H1 (cell line): Measurements from ENCODE around the gene PKP1. TPM values are rescaled to one million over a fixed set of nuclear protein-coding genes. Genes with fewer than 3 reads are reported as not detected.

Source experiments
- CTCF ChIA-PET: fragments of 300-600 bp; sonication (Branson Sonifier 250); formaldehyde crosslinking; loops from one replicate; lab custom pipeline; 2021; ENCODE audit not compliant: partially characterized antibody; lab: Charles Lee
- POLR2A ChIA-PET: fragments of 300-600 bp; sonication (Branson Sonifier 250); formaldehyde crosslinking; loops from one replicate; lab custom pipeline; 2021; ENCODE audit warnings: inconsistent platforms; ENCODE audit not compliant: partially characterized antibody; lab: Charles Lee
- DNase-seq, 2 experiments: peaks; one replicate each; pipeline versions ENCODE4 v3.0.0 to v3.0.0-alpha.2; 2010 to 2022; ENCODE audit warnings: low spot score in 2 of 2, low read depth in 1 of 2, mixed read lengths in 1 of 2
- FAIRE-seq: peaks from 2 replicates; lab custom pipeline; 2011; peaks lifted over from hg19 to GRCh38; lab: Jason Lieb, UNC
- H2AFZ ChIP-seq: 2 replicates; pipeline ENCODE4 v1.8.1; 2012; ENCODE audit warnings: low read length, inconsistent platforms
- H2AK5ac ChIP-seq: 2 replicates; pipeline ENCODE4 v1.6.1; 2013; ENCODE audit warnings: low read depth, low read length
- H2BK120ac ChIP-seq: replicated peaks from 2 replicates; pipeline ENCODE3; 2013; ENCODE audit warnings: low read depth, low read length, inconsistent platforms
- H2BK12ac ChIP-seq: 2 replicates; pipeline ENCODE4 v1.6.1; 2013; ENCODE audit warnings: low read depth, low read length
- H2BK15ac ChIP-seq: 2 replicates; pipeline ENCODE4 v1.6.1; 2013; ENCODE audit warnings: low read length
- H2BK20ac ChIP-seq: 2 replicates; pipeline ENCODE4 v1.6.1; 2013; ENCODE audit warnings: low read length
- H2BK5ac ChIP-seq: 2 replicates; pipeline ENCODE4 v1.6.1; 2013; ENCODE audit warnings: low read depth, low read length
- H3K14ac ChIP-seq: 2 replicates; pipeline ENCODE4 v1.6.1; 2013; ENCODE audit warnings: inconsistent platforms; ENCODE audit not compliant: insufficient read length
- H3K18ac ChIP-seq: 2 replicates; pipeline ENCODE4 v1.6.1; 2013; ENCODE audit warnings: low read length; ENCODE audit errors: extremely low read depth
- H3K23ac ChIP-seq: 2 replicates; pipeline ENCODE4 v1.6.1; 2013; ENCODE audit warnings: inconsistent platforms; ENCODE audit not compliant: insufficient read length
- H3K23me2 ChIP-seq: 2 replicates; pipeline ENCODE4 v1.6.1; 2013; ENCODE audit warnings: low read depth, low read length
- H3K27ac ChIP-seq: 2 replicates; pipeline ENCODE4 v1.6.1; 2011; ENCODE audit warnings: low read depth, low read length, inconsistent platforms
- H3K27me3 ChIP-seq, 4 experiments: replicated peaks in 1 of 4; 1 replicate in 1 of 4; 2 replicates in 3 of 4; pipeline versions ENCODE4 v1.6.1 to v1.8.1; 2011 to 2013; ENCODE audit warnings: low read length in 3 of 4, mild to moderate bottlenecking in 3 of 4, inconsistent platforms in 2 of 4, mixed read lengths in 2 of 4, moderate library complexity in 1 of 4; ENCODE audit not compliant: control insufficient read depth in 3 of 4, insufficient read depth in 3 of 4; ENCODE audit errors: extremely low read depth in 1 of 4
- H3K36me3 ChIP-seq, 4 experiments: 2 replicates each; pipeline versions ENCODE4 v1.6.1 to v1.8.1; 2011 to 2013; ENCODE audit warnings: mild to moderate bottlenecking in 4 of 4, low read length in 3 of 4, moderate library complexity in 2 of 4, control low read depth in 1 of 4, inconsistent platforms in 1 of 4; ENCODE audit not compliant: insufficient read depth in 4 of 4, control insufficient read depth in 2 of 4
- H3K4ac ChIP-seq: replicated peaks from 2 replicates; pipeline ENCODE3; 2013; ENCODE audit warnings: low read length, low read depth, mixed read lengths, inconsistent platforms; ENCODE audit not compliant: insufficient read length
- H3K4me1 ChIP-seq, 4 experiments: replicated peaks in 1 of 4; 1 replicate in 1 of 4; 2 replicates in 3 of 4; pipeline versions ENCODE4 v1.6.1 to v1.8.1; 2011 to 2013; ENCODE audit warnings: low read length in 3 of 4, inconsistent platforms in 2 of 4, mixed read lengths in 1 of 4; ENCODE audit not compliant: insufficient read depth in 4 of 4, control insufficient read depth in 3 of 4
- H3K4me2 ChIP-seq, 2 experiments: 2 replicates each; pipeline versions ENCODE4 v1.6.1 to v1.8.1; 2011 to 2013; ENCODE audit warnings: low read depth in 2 of 2, low read length in 2 of 2, control low read depth in 1 of 2, inconsistent platforms in 1 of 2, mild to moderate bottlenecking in 1 of 2; ENCODE audit not compliant: insufficient read depth in 1 of 2
- H3K4me3 ChIP-seq, 4 experiments: fragments of 200-600, 300-600 bp in 1 of 4; sonication (generic), shearing (Covaris generic), sonication (Bioruptor Twin) in 1 of 4; 2 replicates each; pipeline versions ENCODE4 v1.5.1 to v1.8.1; 2011 to 2016; ENCODE audit warnings: low read length in 4 of 4, low read depth in 3 of 4, control low read depth in 2 of 4, inconsistent platforms in 2 of 4, mild to moderate bottlenecking in 2 of 4, mixed read lengths in 1 of 4, moderate library complexity in 1 of 4; ENCODE audit not compliant: insufficient read depth in 2 of 4; ENCODE audit errors: extremely low read depth in 1 of 4
- H3K56ac ChIP-seq: replicated peaks from 2 replicates; pipeline ENCODE3; 2013; ENCODE audit warnings: low read depth, mild to moderate bottlenecking, mixed read lengths, low read length, inconsistent platforms; ENCODE audit not compliant: insufficient read length
- H3K79me1 ChIP-seq: 2 replicates; pipeline ENCODE4 v1.6.1; 2013; ENCODE audit warnings: low read depth, low read length, control low read depth
- H3K79me2 ChIP-seq, 2 experiments: 2 replicates each; pipeline versions ENCODE4 v1.6.1 to v1.8.1; 2012 to 2013; ENCODE audit warnings: low read length in 2 of 2, mild to moderate bottlenecking in 2 of 2, inconsistent platforms in 1 of 2; ENCODE audit not compliant: insufficient read depth in 2 of 2, control insufficient read depth in 1 of 2
- H3K9ac ChIP-seq, 4 experiments: replicated peaks in 1 of 4; 1 replicate in 1 of 4; 2 replicates in 3 of 4; pipeline versions ENCODE4 v1.6.1 to v1.8.1; 2011 to 2013; ENCODE audit warnings: low read depth in 3 of 4, low read length in 3 of 4, control low read depth in 2 of 4, mild to moderate bottlenecking in 2 of 4, moderate library complexity in 2 of 4, inconsistent platforms in 1 of 4; ENCODE audit errors: extremely low read depth in 1 of 4
- H3K9me3 ChIP-seq, 2 experiments: 2 replicates each; pipeline versions ENCODE4 v1.6.1 to v1.8.1; 2012 to 2013; ENCODE audit warnings: mild to moderate bottlenecking in 2 of 2, moderate library complexity in 2 of 2, control low read depth in 1 of 2, inconsistent platforms in 1 of 2, low read depth in 1 of 2, low read length in 1 of 2, mixed read lengths in 1 of 2; ENCODE audit not compliant: insufficient read depth in 2 of 2
- H4K20me1 ChIP-seq, 2 experiments: replicated peaks in 1 of 2; 2 replicates each; pipeline versions ENCODE3 to v1.8.1; 2011 to 2013; ENCODE audit warnings: inconsistent platforms in 2 of 2, low read length in 2 of 2, mild to moderate bottlenecking in 1 of 2; ENCODE audit not compliant: insufficient read depth in 2 of 2, control insufficient read depth in 1 of 2
- H4K5ac ChIP-seq: 2 replicates; pipeline ENCODE4 v1.6.1; 2013; ENCODE audit warnings: low read length, low read depth, mixed read lengths, inconsistent platforms; ENCODE audit not compliant: insufficient read length
- H4K8ac ChIP-seq: 2 replicates; pipeline ENCODE4 v1.8.0; 2013; ENCODE audit warnings: mild to moderate bottlenecking, moderate library complexity, low read length, inconsistent platforms; ENCODE audit not compliant: insufficient read depth; ENCODE audit errors: extremely low read depth
- H4K91ac ChIP-seq: replicated peaks from 2 replicates; pipeline ENCODE3; 2013; ENCODE audit warnings: low read length, mixed read lengths, inconsistent platforms; ENCODE audit not compliant: insufficient read length
- CBX5 ChIP-seq: fragments of 300-800, 300-1000 bp; sonication (generic); IDR thresholded peaks from 2 replicates; pipeline ENCODE4 v1.7.1; 2016; ENCODE audit warnings: antibody characterized with exemption, low read length, low read depth
- CEBPB ChIP-seq: IDR thresholded peaks from 2 replicates; pipeline ENCODE4 v1.6.1; 2012; ENCODE audit warnings: low read depth, low read length
- E2F6 ChIP-seq: IDR thresholded peaks from 2 replicates; pipeline ENCODE4 v1.6.1; 2012; ENCODE audit warnings: inconsistent platforms
- HDAC2 ChIP-seq, 2 experiments: fragments of 300-600 bp in 1 of 2; sonication (generic) in 1 of 2; IDR thresholded peaks; 2 replicates each; pipeline ENCODE4 v1.6.1; 2011 to 2012; ENCODE audit warnings: low read depth in 2 of 2, low read length in 2 of 2, mild to moderate bottlenecking in 2 of 2, moderate library complexity in 2 of 2, borderline replicate concordance in 1 of 2, inconsistent platforms in 1 of 2
- SP2 ChIP-seq: IDR thresholded peaks from 2 replicates; pipeline ENCODE4 v1.6.1; 2012; ENCODE audit warnings: mild to moderate bottlenecking, low read length, inconsistent platforms
- WGBS, 2 experiments: shearing (Covaris generic) in 1 of 2; methylation state at CpG; one replicate each; pipeline versions ENCODE4 v1.1.6 to v1.1.7; 2013 to 2015; ENCODE audit warnings: low lambda C conversion rate in 2 of 2, mixed read lengths in 2 of 2, inconsistent platforms in 1 of 2, low coverage in 1 of 2, missing lambda C conversion rate in 1 of 2; ENCODE audit not compliant: insufficient replicate concordance in 2 of 2, insufficient coverage in 1 of 2, insufficient read length in 1 of 2; ENCODE audit errors: extremely low coverage in 1 of 2, missing lambda C conversion rate in 1 of 2; 5-methylcytosine and 5-hydroxymethylcytosine counted together
- polyA plus RNA-seq, 7 experiments: library from polyadenylated mRNA; depleted of rRNA in 3 of 7; stranded (reverse) in 5 of 7; unstranded in 2 of 7; fragments of >200 nt in 5 of 7; fragments of 200-250 nt in 2 of 7; gene quantifications; 1 replicate in 5 of 7; 2 replicates in 1 of 7; 4 replicates in 1 of 7; pipeline versions ENCODE4 v1.2.1 to v1.2.3, GENCODE V29; 2011 to 2013; ENCODE audit warnings: missing spikeins in 2 of 7, mixed read lengths in 2 of 7
- total RNA-seq: library from RNA; stranded (reverse); fragmentation: NEBNext Ultra II Directional; extraction: Animal tissue kit (Norgen Biotek cat#: 25700); gene quantifications from 2 replicates; pipeline ENCODE4 v1.2.1, GENCODE V29; 2021

The PKP1 gene
- total and polyA plus RNA-seq, 2 of the 8 experiments (the other 6 are each of a cell fraction or from before 2014, with no cell fraction given): 0.21 to 0.95 TPM

GRCh38 chr1:201294876-201295275 is 11.6 kb downstream of the PKP1 start:
- H3K18ac ChIP-seq: no peak overlapping the region
- H3K56ac ChIP-seq: no peak overlapping the region
- H2AK5ac ChIP-seq: no peak overlapping the region
- H4K20me1 ChIP-seq: no peaks in the 10 kb centered on the region
- 82% methylated on average over 2 of the region's 2 CpGs; no CpG with 5 or more reads in 1 of the 2 experiments for WGBS, 2 experiments
- no peaks in the 10 kb centered on the region for H3K79me2 ChIP-seq
- H2BK20ac ChIP-seq: no peak overlapping the region
- H3K4me1 ChIP-seq: peaks cover 0 to 5% (median 0%) of the 10 kb centered on the region in 4 experiments; a peak in 4 of 7 replicates
- FAIRE-seq: no peak
- no peak overlapping the region for H4K8ac ChIP-seq
- no peaks in the 10 kb centered on the region for H3K9me3 ChIP-seq
- TF ChIP-seq HDAC2 (IDR thresholded peaks at IDR 0.05; ENCODE audit: borderline replicate concordance in 1 of 2, low read depth in 2 of 2, low read length in 2 of 2) (no peak), SP2 (no peak), CEBPB (0 out of 2 replicates have a peak, but pooled peaks have one; percentile 19), E2F6 (no peak), CBX5 (no peak)
- TF ChIP-seq, all 59 proteins: peak for 1
- Histone ChIP-seq H3K23me2 (no peaks in the 10 kb centered on the region), H3K36me3 (no peaks in the 10 kb centered on the region), H2BK120ac (no peak overlapping the region), H3K9ac (no peak overlapping the region), H3K79me1 (no peaks in the 10 kb centered on the region), H3K4ac (no peak overlapping the region), H3K4me3 (no peak overlapping the region; a peak in 1 of 8 replicates), H3K14ac (no peak overlapping the region), H3K27ac (no peak overlapping the region), H2BK15ac (no peak overlapping the region), H4K5ac (no peak overlapping the region), H2AFZ (no peak overlapping the region), H3K23ac (no peak overlapping the region), H3K4me2 (no peak overlapping the region), H2BK12ac (no peak overlapping the region), H2BK5ac (no peak overlapping the region), H4K91ac (no peak overlapping the region), H3K27me3 (no peaks in the 10 kb centered on the region; a peak in 1 of 7 replicates)
- ChIA-PET CTCF (interaction anchor here (1.1 to 1.6 kb wide), 2 partner anchors 66 to 131 kb away, joined by 4 to 6 read pairs; no protein-coding TSS in a partner anchor), POLR2A (no interaction called here)
- DNase-seq: no peak
